Endothelial cell (in vitro differentiated cells): ENCODE results near the gene POFUT2. TPM values are rescaled to one million over a fixed set of nuclear protein-coding genes. Genes with fewer than 3 reads are reported as not detected.

ENCODE experiments used
- DNase-seq: peaks from one replicate; pipeline ENCODE4 v3.0.0; 2021; ENCODE audit warnings: low spot score
- H3K27ac Mint-ChIP-seq: one replicate; pipeline ENCODE4 v1.8.0; 2021; ENCODE audit warnings: mixed read lengths, inconsistent platforms; ENCODE audit not compliant: unreplicated experiment
- H3K27me3 Mint-ChIP-seq: one replicate; pipeline ENCODE4 v1.8.0; 2021; ENCODE audit warnings: mild to moderate bottlenecking, moderate library complexity, mixed read lengths, inconsistent platforms; ENCODE audit not compliant: unreplicated experiment
- H3K36me3 Mint-ChIP-seq: one replicate; pipeline ENCODE4 v1.8.0; 2021; ENCODE audit warnings: mild to moderate bottlenecking, low read depth, mixed read lengths, inconsistent platforms; ENCODE audit not compliant: unreplicated experiment
- H3K4me1 Mint-ChIP-seq: one replicate; pipeline ENCODE4 v1.8.0; 2021; ENCODE audit warnings: mild to moderate bottlenecking, mixed read lengths, inconsistent platforms; ENCODE audit not compliant: unreplicated experiment
- H3K4me3 Mint-ChIP-seq: one replicate; pipeline ENCODE4 v1.8.0; 2021; ENCODE audit warnings: mild to moderate bottlenecking, mixed read lengths, inconsistent platforms; ENCODE audit not compliant: unreplicated experiment
- H3K9me3 Mint-ChIP-seq: one replicate; pipeline ENCODE4 v1.8.0; 2021; ENCODE audit warnings: mixed read lengths, inconsistent platforms; ENCODE audit not compliant: unreplicated experiment
- total RNA-seq: library from RNA; stranded (reverse); fragmentation: NEBNext Ultra II Directional; extraction: Animal tissue kit (Norgen Biotek cat#: 25700); gene quantifications from one replicate; pipeline ENCODE4 v1.2.1, GENCODE V29; 2021; ENCODE audit not compliant: unreplicated experiment
- TF ChIP-seq, protein P1 (sequence below): fragments of 200-600 bp; sonication (generic); IDR thresholded peaks from one replicate; pipeline ENCODE4 v1.5.0; 2021; ENCODE audit warnings: antibody characterized with exemption; ENCODE audit not compliant: unreplicated experiment

Gene POFUT2
- total RNA-seq, 1 donor from 2014 or later, result 37.8 TPM

DNA sequence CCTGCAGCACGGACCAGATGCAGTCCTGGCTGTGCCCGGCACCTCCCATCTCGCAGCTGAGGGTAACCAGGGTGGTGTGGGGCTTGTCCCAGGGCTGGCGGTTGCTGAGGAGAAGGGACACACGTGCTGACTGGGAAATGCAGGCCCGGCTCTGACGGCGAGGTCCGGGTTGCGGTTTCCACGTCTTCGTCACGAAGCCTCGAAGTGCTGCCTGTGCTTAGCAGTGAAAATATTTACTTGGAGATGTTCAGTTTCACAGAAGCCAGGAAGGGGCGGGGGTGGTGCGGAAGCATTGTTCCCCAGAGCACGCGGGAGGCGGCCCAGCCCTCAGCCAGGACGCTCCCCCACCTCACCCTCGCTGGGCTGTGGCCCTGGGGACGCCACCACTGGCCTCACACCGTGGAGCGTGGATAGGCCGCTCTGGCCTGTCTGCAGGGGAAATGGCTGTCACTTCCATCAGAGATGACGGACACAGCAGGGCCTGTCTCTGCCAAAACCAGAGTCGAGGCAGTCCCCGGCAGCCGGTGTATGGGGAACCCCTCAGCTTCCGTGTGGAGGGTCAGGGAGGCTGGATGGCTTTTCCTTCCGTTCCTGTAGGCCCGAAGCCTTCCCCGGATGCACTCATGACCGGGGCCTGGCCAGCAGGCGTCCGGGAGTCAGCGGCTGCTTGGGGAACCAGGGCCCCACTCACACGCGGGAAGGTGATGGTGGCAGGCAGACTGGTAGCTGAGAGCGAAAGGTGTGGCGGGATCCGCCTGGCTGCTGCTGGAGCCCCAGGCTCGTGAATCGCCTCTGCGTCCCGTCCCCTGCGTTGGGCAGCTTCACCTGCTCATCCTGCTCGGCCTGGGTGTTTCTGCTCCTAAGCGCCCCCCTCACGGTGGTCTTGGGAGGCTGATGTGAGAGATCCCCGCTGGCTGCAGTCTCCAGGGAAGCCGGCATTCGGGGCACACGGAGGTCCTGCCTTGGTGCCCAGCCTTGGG is 14.7 kb upstream of the POFUT2 start:
- H3K9me3 Mint-ChIP-seq, result no peaks in the 10 kb centered on the region
- H3K27ac Mint-ChIP-seq, result no peak overlapping the region
- no peak overlapping the region for H3K4me3 Mint-ChIP-seq
- DNase-seq, result no peak
- TF ChIP-seq, protein P1, sequence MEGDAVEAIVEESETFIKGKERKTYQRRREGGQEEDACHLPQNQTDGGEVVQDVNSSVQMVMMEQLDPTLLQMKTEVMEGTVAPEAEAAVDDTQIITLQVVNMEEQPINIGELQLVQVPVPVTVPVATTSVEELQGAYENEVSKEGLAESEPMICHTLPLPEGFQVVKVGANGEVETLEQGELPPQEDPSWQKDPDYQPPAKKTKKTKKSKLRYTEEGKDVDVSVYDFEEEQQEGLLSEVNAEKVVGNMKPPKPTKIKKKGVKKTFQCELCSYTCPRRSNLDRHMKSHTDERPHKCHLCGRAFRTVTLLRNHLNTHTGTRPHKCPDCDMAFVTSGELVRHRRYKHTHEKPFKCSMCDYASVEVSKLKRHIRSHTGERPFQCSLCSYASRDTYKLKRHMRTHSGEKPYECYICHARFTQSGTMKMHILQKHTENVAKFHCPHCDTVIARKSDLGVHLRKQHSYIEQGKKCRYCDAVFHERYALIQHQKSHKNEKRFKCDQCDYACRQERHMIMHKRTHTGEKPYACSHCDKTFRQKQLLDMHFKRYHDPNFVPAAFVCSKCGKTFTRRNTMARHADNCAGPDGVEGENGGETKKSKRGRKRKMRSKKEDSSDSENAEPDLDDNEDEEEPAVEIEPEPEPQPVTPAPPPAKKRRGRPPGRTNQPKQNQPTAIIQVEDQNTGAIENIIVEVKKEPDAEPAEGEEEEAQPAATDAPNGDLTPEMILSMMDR, result no peak
- peaks cover 9% of the 10 kb centered on the region for H3K27me3 Mint-ChIP-seq
- H3K36me3 Mint-ChIP-seq, result no peaks in the 10 kb centered on the region
- H3K4me1 Mint-ChIP-seq, result no peaks in the 10 kb centered on the region

DNA sequence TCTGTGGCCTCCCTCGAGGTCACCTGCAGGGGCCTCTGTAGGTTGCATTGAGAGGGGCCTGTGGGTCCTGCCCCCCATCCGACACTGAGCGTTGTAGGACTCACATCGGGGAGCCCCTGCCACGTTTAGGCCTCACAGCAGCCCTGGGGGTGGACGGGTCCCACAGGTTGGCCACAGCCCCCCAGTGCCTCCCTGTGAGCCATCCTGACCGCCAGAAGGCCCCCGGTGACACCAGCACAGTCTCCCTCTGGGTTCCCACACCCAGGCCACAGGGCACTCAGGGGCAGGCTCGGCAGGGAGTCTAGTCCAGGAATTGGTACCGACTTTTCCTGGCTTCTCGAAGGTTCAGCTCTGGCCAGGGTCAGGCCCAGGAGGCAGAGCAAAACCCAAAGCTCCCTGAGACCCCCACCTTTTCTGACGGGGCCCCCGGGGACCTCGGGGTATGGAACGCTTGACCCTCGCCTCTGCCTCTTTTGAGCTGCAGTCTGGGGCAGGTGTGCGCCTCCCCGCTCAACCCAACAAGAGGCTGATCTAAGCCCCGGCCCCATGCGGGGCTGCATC is 13.9 kb upstream of the POFUT2 start:
- TF ChIP-seq, protein P1, result no peak
- Mint-ChIP-seq H3K4me3 (no peak overlapping the region), H3K9me3 (no peaks in the 10 kb centered on the region), H3K27me3 (peaks cover 9% of the 10 kb centered on the region), H3K27ac (no peak overlapping the region), H3K36me3 (no peaks in the 10 kb centered on the region), H3K4me1 (no peaks in the 10 kb centered on the region)
- DNase-seq, result no peak

DNA sequence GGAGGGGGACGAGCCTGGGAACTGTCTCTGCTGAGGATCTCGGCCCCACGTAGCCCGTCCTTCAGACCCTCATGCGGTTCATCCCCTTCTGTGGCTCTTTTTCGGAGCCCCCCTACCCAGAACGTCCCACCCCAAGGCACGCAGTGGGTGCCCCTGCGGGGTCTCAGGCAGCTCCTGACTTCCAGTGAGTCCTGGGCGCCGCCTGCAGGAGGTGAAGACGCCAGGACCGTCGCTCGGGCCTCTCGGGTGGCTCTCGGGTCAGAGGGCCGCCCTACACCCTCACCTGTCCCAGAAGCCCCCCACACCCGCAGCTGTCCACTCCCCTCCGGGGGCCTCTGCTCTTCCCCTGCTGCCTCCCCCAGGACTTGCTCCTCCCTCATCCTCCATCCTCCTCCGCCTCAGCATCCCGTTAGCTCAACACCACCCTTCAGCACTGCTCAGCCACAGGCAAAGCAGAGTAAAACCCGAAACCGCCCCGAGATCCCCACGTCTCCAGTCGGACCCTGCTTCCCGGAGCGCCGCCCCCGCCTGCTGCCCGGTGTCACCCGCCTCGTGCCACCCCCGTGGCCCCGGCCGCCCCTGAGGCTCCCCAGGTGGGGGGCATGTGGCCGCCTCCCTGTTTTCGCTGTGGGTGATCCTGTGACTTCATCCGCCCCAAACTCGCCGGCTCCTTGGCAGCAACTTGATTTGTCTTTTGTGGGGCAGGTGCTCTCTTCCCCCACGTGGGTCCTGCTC is 13.3 kb upstream of the POFUT2 start:
- no peak for DNase-seq
- peaks cover 9% of the 10 kb centered on the region for H3K27me3 Mint-ChIP-seq
- H3K4me1 Mint-ChIP-seq, result no peaks in the 10 kb centered on the region
- no peak overlapping the region for H3K4me3 Mint-ChIP-seq
- H3K36me3 Mint-ChIP-seq, result no peaks in the 10 kb centered on the region
- no peak overlapping the region for H3K27ac Mint-ChIP-seq
- no peaks in the 10 kb centered on the region for H3K9me3 Mint-ChIP-seq
- TF ChIP-seq, protein P1, result no peak

DNA sequence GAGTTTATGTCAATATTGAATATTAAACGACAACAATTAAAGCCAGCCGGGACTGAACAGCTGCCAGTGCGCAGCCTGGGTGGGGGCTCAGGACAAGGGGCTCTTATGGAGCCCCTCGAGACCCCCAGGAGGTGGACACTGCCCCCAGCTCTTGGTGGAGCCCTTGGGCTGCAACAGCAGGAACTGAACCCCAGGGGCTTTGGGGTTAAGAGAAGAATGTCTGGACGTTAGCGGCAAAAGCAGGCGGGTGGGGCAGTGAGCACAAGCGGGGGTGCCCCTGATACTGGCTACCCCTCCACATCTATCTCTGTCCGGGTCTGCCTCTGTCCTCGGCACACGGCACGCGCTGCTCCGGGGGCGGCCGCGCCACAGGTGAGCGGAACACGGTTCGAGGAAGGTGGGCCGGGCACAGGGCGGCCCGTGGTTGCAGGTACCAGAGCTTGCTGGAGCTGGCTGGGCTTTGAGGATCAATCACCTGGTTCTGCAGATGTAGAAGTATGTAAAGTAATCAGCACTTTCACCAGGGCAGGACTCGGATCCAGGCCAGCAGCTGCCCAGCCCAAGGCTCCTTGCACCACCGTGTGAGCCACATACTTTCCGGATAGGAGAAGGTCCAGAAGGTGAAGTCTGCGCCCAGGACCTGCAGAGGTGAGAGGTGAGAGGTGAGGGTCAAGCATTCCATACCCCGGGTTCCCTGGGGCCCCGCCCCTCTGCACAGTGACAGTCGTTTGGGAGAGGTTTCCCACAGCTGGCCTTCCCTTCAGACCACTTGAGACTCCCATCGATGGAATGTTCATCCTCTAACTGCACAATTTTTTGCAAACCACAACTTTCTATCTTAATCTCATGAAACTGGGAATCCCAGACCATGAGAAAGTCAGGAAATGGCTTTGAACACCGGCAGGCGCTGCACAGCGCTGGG is 12.4 kb upstream of the POFUT2 start:
- no peak for DNase-seq
- Mint-ChIP-seq H3K4me3 (no peak overlapping the region), H3K4me1 (peaks cover 4% of the 10 kb centered on the region), H3K36me3 (no peaks in the 10 kb centered on the region), H3K27ac (no peak overlapping the region), H3K9me3 (no peaks in the 10 kb centered on the region), H3K27me3 (peaks cover 12% of the 10 kb centered on the region)
- TF ChIP-seq, protein P1, result no peak
